Measurements from ENCODE around the gene DNMT1.
"Not testable (repeated sequence)": the region's sequence is repeated elsewhere in the genome, so short reads cannot be mapped to it uniquely, and the experiment has no call there.

DNMT1 gene

DNA sequence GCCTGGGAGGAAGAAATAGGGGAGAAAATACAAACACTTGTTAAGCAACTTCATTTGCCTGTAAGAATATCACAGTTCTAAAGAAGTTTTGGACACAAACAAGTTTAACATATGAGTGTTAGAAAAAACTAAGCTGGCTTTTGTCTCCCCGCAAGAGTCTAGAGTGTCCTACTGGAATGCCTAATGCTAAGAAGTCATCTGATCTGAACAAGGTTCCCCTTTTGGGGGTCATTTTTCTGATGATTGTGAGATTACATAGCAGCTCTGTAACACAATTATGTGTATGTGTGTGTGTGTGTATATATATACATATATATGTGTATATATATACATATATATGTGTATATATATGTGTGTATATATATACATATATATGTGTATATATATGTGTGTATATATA lies 12.7 kb downstream of the DNMT1 start:
- no peak for DNase-seq

DNA sequence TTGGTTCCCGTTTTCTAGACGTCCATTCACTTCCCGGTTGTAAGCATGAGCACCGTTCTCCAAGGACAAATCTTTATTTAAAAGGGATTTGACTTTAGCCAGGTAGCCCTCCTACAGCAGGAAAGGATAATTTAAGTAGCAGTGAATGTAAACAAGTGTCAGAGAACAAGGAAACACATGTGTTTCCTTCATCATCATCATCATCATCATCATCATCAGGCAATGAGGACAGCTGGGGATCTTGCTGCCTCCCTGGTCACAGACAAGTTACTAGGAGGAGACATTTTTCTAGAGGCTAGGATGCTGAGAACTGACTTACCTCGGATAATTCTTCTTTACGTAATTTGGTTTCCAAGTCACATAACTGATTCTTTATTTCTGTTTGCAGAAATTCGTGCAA lies 14.3 kb downstream of the DNMT1 start:
- DNase-seq: no peak

DNA sequence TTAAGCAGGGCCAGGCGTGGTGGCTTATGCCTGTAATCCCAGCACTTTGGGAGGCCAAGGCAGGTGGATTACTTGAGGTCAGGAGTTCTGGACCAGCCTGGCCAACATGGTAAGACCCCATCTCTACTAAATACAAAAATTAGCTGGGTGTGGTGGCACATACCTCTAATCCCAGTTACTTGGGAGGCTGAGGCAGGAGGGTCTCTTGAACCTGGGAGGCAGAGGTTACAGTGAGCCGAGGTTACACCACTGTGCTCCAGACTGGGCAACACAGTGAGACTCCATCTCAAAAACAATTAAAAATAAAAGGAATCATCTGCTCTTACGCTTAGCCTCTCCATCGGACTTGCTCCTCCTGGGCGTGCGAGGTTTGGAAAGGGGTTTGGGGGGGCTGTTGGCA lies 14.7 kb downstream of the DNMT1 start:
- not testable (repeated sequence) for DNase-seq

DNA sequence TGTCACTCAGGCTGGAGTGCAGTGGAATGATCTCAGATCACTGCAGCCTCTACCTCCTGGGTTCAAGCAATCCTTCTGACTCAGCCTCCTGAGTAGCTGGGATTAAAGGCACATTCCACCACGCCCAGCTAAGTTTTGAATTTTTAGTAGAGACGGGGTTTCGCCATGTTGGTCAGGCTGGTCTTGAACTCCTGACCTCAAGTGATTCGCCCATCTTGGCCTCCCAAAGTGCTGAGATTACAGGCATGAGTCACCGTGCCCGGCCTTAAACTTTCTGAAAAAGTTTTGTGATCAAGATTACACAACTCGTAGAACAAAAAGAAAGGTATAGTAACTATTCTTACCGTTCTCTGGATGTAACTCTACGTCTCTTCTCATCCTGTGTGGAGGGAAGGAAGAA lies 21.2 kb downstream of the DNMT1 start:
- DNase-seq: no peak

DNA sequence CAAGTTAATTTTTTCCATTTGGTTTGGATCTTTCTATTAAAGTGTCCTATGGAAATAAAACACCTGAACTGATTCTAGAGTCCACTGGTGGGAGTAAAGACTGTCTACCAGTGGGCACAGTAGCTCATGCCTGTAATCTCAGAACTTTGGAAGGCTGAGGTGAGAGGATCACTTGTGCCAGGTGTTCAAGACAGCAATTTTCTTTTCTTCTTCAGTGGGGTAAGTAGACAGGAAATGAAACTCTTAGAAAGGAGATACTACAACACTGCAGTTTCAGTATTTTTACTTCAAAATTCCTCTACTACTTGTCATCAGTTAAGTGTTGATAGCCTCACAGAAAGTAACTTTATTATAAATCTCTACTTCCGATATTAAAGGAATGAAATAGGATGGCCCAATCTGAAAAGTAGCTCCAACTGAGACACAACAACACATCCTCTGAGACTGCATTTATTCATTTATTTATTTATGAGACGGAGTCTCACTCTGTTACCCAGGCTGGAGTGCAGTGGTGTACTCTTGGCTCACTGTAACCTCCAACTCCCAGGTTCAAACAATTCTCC lies 26.3 kb downstream of the DNMT1 start:
- no peak for DNase-seq

DNA sequence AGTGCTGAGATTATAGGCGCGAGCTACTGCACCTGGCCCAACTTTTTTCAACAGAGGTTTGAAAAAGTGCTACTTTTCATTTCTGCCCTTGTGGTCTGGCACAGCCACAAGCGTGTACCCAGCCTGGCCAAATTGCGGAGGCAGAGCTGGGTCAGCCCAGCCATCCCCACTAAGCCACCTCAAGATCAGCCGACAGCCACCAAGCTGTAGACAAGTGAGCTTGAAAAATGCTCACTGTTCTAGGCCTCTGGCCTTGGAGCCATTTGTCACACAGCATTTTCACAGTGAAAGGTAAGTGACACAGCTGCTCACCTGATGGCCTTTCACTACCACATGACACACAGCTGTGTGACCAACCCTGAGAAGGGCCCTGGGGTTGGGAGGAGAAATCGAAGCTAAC lies 27.3 kb downstream of the DNMT1 start:
- DNase-seq: no peak

DNA sequence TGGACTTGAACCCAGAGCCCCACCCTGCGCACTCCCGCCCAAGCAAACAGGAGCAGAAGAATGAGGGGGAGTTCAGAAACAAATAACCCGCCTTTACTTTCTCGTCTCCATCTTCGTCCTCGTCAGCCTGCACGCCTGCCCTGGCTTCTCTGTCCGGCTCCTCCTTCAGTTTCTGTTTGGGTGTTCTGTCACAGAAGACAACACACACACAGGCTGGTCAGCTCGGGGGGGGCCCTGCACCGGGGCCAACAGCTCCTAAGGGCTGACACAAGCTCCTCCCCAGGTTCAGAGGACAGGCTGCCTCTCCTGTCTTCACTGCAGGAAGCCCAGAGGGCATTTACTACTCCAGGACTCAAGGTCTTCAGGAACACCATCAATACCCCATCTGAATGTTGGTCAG lies 28.3 kb downstream of the DNMT1 start:
- not testable (repeated sequence) for DNase-seq

DNA sequence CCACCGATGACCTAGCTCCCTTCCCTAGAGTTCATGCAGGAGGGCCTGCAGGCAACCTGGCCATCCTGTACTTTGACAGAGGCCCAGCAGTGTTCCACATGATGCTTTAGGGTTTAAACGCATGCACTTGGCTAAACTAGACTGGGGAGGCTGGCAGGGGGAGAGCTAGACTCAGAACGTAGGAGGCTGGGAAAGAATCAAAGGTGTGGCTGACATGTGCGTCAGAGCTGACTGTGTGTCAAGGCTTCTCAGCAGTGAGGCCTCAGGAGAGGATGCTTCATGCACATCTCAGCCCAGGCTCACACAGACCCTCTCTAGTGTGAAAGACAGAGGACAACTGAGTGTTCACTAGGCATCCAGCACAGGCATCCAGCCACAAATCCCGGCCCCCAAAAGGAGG lies 28.7 kb downstream of the DNMT1 start:
- no peak for DNase-seq

DNA sequence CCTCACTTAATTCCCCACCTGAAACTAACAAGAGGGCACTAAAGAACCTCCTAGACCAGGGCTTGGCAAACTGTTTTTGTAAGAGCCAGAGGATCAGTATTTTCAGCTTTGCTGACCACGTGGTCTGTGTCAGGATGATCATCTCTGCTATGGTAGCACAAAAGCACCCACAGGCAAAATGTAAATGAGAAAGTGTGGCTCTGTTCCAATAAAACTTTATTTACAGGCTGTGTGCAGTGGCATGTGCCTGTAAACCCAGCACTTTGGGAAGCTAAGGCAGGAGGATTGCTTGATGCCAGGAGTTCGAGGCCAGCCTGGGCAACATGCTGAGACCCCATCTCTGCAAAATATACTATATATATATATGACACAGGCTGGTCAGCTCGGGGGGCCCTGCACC lies 31.2 kb downstream of the DNMT1 start:
- no peak for DNase-seq

DNA sequence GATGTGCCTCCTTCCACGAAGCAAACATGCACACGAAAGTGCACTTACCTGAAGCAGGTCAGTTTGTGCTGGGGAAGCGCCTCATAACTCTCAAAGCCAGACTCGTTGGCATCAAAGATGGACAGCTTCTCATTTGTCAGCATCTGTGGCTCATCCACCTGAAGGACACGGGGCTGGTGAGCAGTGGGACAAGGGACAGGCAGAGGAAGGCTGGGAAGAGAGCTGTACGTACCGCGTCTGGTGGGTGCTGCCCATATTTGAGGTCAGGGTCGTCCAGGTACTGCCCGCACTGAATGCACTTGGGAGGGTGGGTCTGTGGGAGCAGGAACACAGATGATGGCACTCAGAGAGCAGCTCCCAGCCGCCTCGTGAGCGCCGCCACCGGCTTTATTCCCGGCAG lies 35.1 kb downstream of the DNMT1 start:
- no peak for DNase-seq

DNA sequence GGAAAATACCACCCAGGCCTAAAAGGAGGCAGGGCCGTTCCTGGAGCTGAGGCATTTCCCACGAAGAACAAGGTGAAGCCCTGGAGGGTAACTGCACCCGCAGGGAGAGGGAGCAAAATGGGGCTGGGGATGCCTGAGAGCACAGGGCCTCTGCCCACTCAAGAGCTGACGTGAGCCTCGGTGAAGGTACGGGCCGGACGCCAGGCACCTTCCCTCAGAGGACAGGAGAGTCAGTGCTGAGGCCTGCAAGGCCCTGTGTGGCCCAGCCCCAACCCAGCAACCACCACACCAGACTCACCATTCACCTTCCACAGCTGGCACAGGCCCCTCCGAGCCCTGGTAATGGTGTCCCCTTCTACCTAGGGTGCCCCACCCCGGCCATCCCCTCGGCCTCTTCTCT lies 36.3 kb downstream of the DNMT1 start:
- no peak for DNase-seq

DNA sequence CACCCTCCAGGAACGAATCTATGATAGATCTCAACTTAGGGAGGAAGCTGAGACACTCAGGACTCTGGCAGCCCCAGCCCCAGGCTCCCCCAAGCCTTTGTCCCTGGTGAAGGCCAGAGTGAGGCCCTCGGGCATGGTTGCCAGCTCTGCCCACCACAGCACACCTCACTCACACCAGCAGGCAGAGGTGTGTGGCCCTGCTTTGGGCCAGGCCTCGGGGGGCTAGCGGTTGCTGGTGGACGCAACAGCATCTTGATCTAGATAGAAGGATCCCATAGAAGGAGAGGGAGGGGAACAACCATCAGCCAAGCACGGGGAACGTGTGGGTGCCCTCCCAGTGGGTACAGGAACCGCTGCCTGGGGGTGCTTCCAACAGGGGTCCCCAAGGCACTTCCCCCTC lies 36.7 kb downstream of the DNMT1 start:
- DNase-seq: no peak

DNA sequence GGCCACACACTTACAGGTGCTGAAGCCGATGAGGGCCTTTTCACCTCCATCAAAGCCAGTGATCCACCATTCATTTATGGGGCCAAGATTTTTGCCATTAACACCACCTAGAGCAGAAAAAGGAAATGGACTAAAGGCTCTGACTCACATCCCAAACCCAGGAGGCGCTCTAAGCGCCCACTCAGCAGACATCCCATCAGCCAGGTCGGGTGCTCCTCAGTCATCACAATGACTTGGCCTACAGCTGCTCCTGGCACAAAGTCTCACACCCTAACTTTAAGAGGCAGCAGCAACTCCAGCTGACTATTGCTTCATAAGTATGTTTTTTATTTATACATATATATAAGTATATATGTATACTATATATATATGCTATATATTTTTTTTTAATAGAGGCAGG lies 38.9 kb downstream of the DNMT1 start:
- no peak for DNase-seq

DNA sequence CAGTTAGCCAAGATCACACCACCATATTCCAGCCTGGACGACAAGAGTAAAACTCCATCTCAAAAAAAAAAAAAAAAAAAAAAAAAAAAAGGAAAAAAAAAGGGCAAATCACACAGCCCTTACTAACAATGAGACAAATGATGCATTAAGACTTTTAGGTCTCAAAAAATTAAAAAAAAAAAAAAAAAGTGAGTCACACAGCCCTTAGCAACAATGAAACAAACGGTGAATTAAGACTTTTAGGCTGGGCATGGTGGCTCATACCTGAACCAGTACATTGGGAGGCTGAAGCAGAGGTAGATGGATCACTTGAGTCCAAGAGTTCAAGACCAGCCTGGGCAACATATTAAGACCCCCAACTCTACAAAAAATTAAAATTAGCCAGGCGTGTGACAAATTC lies 42.7 kb downstream of the DNMT1 start:
- no peak for DNase-seq

DNA sequence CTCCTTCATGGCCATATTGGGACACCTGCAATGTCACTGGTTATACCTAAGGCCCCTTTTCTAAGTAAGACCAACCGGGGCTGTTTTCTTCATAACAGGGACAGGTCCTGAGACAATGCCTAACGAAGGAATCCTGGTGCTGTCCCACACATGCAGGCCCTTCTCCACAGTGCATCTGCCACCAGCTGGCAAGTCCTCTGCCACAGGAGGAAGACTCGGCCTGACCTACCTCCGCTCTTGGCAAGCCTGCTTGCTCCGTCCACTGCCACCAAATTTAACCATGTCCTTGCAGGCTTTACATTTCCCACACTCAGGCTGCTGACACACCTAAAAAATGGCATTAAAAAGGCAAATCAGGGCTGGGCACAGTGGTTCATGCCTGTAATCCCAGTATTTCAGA lies 43.2 kb downstream of the DNMT1 start:
- DNase-seq: no peak

DNA sequence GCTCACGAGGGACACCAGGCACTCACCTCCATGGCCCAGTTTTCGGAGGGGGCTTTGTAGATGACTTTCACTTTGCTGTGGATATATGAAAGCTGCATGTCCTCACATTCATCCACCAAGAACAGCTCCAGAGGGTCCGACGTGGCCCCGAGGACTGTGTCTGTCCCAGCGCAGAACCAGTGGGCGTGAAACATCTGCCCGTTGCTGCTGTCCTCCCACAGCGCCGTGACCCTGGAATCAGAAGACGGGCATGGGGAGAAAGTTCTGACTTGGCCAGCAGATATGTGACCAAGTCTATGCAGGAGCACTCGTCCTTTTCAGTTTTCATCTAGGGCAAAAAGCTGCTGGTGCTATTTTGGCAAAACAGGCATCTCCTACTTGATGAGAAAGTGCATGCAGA lies 45.3 kb downstream of the DNMT1 start:
- no peak for DNase-seq

DNA sequence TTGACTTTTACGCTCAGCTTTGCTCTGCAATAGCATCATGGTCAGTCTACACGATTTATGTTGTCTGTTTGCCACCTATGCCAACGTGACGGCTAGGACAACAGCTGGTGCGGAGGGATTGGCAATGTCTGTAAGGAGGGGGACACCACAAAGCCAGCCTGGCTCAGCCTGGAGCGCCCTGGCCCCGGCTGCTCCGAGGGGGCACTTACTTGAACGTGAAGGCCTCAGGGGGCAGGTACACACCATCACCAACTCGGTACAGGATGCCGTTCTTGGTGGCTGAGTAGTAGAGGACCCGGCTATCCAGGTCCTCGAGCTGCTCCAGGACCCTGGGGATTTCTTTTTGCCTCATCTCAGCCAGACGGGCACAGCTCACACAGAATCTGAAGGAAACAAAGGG lies 48.6 kb downstream of the DNMT1 start:
- DNase-seq: no peak

DNA sequence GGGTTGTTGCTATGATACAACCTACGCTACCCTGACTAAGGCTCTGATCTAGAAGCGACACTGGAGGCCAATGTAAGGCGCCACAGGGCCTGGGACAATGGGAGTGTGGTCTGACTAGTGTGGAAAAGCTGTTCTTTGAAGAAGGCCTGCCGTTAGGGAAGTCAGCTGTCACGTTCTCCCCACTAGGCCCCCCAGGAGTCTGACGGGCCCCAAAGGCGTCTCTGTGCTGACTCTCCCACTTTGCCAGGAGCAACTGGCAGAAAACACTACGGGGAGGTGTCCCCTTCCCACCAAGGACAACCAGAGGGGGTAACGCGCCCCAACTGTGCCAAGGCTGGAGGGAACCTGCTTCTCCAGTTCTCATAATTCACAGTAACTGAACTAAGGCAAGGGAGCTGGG lies 49.7 kb downstream of the DNMT1 start:
- no peak for DNase-seq

DNA sequence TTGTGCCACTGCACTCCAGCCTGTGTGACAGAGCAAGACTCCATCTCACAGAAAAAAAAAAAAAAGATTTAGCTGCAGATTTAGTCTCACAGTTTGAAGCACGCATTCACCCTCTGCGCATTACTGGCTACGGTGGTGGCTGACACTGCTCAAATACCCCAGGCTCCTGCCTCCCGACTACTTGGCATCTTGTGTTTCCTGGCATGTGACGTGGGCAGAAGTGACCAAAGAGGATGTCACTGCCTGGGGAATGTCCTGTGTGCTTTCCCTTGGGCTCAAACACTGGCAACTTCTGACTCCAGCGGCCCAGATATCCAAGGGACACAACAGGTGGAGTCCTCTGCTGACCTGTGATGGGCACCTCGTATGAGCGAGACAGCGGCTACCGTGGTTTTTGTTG lies 50.4 kb downstream of the DNMT1 start:
- no peak for DNase-seq

DNA sequence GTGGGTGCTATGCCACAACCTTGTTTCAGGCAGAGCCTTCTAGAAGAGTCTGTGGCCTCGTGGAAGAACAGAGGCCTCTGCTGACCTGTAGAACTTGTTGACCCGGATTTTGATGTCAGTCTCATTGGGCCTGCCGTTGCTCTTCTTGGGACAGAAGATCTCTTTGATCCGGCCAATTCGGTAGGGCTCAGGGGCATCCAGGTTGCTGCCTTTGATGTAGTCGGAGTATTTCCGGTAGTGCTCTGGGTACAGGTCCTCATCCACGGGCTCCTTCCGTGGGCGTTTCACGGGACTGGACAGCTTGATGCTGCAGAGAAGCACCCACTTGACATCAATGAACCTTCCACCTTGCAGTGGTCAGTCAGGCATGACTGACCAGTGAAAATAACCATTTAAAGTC lies 51.1 kb downstream of the DNMT1 start:
- DNase-seq: no peak

DNA sequence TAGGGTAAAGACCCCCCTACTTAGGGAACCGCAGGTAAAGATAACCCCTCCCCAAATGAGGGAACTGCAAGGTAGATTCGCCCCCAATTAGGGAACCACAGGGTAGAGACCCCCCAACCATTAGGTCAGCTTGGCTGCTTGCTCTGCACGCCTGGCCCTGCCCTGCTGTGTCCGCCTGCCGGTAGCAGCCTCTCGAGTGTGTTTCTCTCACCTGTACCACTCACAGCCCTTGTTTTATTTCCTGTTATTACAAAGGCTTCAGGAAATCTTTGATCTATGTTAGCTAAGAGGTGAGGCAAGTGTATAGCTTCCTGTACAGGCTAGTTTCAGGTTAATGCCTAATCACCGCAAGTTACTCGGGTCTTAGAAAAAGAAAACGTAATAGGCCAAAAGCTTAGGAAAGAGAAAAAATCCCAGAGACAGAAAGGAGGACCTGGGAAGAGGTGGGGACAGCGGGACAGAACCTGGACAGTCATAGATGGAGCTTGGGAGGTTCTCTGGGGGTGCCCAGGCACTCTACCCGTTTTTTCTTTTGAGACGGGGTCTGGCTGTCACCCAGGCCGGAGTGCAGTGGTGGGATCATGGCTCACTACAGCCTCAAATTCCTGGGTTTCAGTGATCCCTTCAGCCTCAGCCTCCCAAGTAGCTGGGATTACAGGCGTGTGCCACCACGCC lies 51.9 kb downstream of the DNMT1 start:
- no peak for DNase-seq

DNA sequence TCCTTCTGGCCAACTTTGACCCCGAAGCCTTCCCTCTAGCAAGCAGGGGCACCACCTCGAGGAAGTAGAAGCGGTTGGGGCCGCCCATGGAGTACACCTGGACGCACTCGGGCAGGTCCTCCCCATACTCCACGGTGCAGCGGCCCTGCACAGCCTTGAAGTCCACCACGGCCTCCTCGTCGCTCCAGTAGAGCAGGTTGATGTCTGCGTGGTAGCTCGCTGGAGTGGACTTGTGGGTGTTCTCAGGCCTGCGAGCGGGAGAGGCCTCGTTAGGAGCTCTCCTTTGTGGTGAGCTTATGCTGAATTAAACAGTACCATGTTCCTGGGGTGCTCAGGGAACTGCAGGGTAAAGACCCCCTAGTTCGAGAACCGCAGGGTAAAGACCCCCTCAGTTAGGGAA lies 52.8 kb downstream of the DNMT1 start:
- no peak for DNase-seq

DNA sequence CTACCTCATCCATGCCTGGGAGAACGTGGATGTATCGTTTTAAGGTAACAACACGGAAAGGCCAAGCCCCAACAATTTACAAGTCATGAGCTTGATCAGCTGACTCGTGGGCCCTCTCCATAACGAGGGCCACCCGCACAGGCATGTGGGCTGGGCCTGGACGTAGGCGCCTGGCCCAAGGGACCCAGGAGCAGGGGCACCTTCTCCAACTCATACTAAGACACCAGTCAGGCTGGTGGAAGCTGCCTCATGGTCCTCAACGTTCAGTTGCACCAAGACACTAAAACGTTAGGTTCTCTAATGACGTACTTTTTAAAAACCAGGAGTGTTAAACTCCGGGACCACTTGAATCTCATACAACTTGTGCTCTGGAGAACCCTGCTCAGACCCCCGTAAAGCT lies 53.3 kb downstream of the DNMT1 start:
- no peak for DNase-seq

DNA sequence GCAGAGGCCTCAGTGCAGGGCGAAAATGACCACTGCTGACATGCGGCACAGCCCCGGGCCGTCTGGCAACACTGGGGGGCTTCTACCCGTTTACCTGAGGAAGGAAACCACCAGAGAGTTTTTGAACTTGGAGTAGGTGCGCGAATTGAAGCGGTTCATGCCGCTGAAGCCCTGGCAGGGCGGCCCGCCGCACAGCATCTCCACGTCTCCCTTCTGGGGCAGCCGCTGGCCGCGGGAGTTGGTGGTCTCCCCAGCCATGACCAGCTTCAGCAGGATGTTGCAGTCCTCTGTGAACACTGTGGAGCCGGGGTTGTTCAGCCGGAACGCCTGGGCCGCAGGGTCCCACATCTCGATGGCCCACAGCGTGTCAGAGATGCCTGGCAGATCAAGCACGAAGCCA lies 54.8 kb downstream of the DNMT1 start:
- DNase-seq: no peak
